HepG2 (cell line): Measurements from ENCODE around the gene NINL. TPM values are rescaled to one million over a fixed set of nuclear protein-coding genes. Genes with fewer than 3 reads are reported as not detected.
A peak's percentile ranks its signal among the peaks of the same experiment; 100 is the strongest.

ENCODE experiments used
- HMG20B ChIP-seq: conservative IDR thresholded peaks from 2 replicates; pipeline ENCODE4 v1.6.1; 2016; ENCODE audit warnings: missing genetic modification reagents, missing compliant biosample characterization
- ISX ChIP-seq: sonication (generic); formaldehyde crosslinking; conservative IDR thresholded peaks from 2 replicates; pipeline ENCODE4 v1.5.0; 2020; ENCODE audit warnings: missing genetic modification reagents
- NR2F6 ChIP-seq, 2 experiments: IDR thresholded peaks; 2 replicates each; pipeline ENCODE4 v1.6.1; 2016; ENCODE audit warnings: antibody characterized with exemption in 1 of 2, mild to moderate bottlenecking in 1 of 2
- POLR2A ChIP-seq, 2 experiments: IDR thresholded peaks; 2 replicates each; pipeline ENCODE4 v1.6.1; 2011; ENCODE audit warnings: low read depth in 2 of 2, low read length in 2 of 2, mild to moderate bottlenecking in 1 of 2, moderate library complexity in 1 of 2; ENCODE audit not compliant: insufficient read depth in 1 of 2
- PRMT3 ChIP-seq: sonication (generic); formaldehyde crosslinking; IDR thresholded peaks from 2 replicates; pipeline ENCODE4 v1.8.1; 2022; ENCODE audit warnings: low read depth, mild to moderate bottlenecking, moderate library complexity, missing genetic modification reagents, borderline replicate concordance
- TOE1 ChIP-seq: sonication (generic); formaldehyde crosslinking; IDR thresholded peaks from 2 replicates; pipeline ENCODE4 v1.4.0; 2020; ENCODE audit warnings: mild to moderate bottlenecking, missing genetic modification reagents
- ZNF430 ChIP-seq: sonication (generic); formaldehyde crosslinking; IDR thresholded peaks from 2 replicates; pipeline ENCODE4 v1.9.0; 2021; ENCODE audit warnings: mild to moderate bottlenecking, missing genetic modification reagents
- ZNF460 ChIP-seq: sonication (generic); formaldehyde crosslinking; IDR thresholded peaks from 2 replicates; pipeline ENCODE4 v1.5.1; 2020; ENCODE audit warnings: missing genetic modification reagents, mild to moderate bottlenecking, borderline replicate concordance
- ZNF484 ChIP-seq: sonication (generic); formaldehyde crosslinking; IDR thresholded peaks from 2 replicates; pipeline ENCODE4 v1.5.1; 2020; ENCODE audit warnings: mild to moderate bottlenecking, low read depth, missing genetic modification reagents, borderline replicate concordance
- ZNF768 ChIP-seq: sonication (generic); formaldehyde crosslinking; IDR thresholded peaks from 2 replicates; pipeline ENCODE4 v1.4.0; 2020; ENCODE audit warnings: missing genetic modification reagents
- polyA plus RNA-seq, 8 experiments: library from polyadenylated mRNA; depleted of rRNA in 3 of 8; stranded (reverse) in 7 of 8; unstranded in 1 of 8; fragments of >200 nt; fragmentation: Illumina TruSeq in 4 of 8; extraction: Trizol in 4 of 8; gene quantifications; 2 replicates each; pipeline versions ENCODE4 v1.2.1 to v1.2.3, GENCODE V29; 2011 to 2016; ENCODE audit warnings: low read depth in 4 of 8, missing spikeins in 1 of 8, mixed read lengths in 1 of 8; ENCODE audit not compliant: insufficient read depth in 1 of 8
- total RNA-seq, 5 experiments: library from RNA; depleted of rRNA; stranded (reverse); fragments of >200 nt; fragmentation: Illumina TruSeq; extraction: Trizol; gene quantifications; 2 replicates each; pipeline ENCODE4 v1.2.3, GENCODE V29; 2016; ENCODE audit warnings: low read depth in 1 of 5
- TF ChIP-seq, protein P1 (sequence below): sonication (generic); formaldehyde crosslinking; IDR thresholded peaks from 2 replicates; pipeline ENCODE4 v1.5.1; 2020; ENCODE audit warnings: mild to moderate bottlenecking, missing genetic modification reagents
- TF ChIP-seq, protein P2 (sequence below): sonication (generic); formaldehyde crosslinking; IDR thresholded peaks from 2 replicates; pipeline ENCODE4 v1.4.0; 2020; ENCODE audit warnings: mild to moderate bottlenecking, missing genetic modification reagents, borderline replicate concordance
- TF ChIP-seq, protein P3 (sequence below): sonication (generic); formaldehyde crosslinking; IDR thresholded peaks from 2 replicates; pipeline ENCODE4 v1.4.0; 2020; ENCODE audit warnings: missing genetic modification reagents, mild to moderate bottlenecking, borderline replicate concordance
- TF ChIP-seq, protein P4 (sequence below): sonication (generic); formaldehyde crosslinking; IDR thresholded peaks from 2 replicates; pipeline ENCODE4 v1.5.0; 2020; ENCODE audit warnings: mild to moderate bottlenecking, missing genetic modification reagents

NINL gene
- total and polyA plus RNA-seq, 2 of the 13 experiments (the other 11 are each of a cell fraction or from before 2014, with no cell fraction given) = 32.3 to 34.3 TPM

DNA sequence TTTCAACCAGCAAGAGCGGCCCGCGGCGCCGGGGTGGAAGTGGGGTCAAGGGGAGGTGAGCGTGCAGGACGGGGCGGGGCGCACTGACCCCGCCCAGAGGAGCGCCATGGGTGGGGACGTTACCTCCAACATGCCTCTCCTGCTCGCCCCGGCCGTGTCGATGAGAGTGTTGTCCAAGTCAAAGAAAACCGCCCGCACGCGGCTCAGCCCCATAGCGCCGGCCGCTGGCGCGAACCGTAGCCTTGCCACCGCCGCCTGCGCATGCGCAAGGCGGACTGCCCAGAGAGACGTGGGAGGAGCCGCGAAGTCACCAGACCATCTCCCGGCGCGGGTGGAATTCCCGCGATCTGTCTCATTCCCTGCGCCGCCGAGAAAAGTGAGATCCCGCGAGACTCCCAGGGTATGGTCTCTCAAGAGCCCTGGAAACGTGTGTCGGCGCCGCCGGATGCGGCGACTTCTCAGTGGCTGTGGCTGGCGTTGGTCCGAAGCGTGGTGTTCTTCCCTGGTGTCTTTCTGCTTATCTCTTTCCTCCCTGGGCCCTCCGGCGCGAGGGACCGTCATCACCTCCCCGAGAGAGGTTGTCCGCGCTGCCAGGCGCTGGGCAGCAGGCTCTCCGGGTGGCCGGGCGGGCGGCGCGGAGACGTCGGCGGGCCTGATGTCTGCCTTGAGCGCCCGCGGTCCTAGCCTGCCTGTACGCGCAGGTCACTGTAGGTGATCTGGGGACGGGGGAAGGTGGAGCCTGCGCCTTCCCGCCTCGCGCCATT is 38.6 kb upstream of the NINL start, which contains the start of gene NANP (continued):
- TF ChIP-seq, protein P1, sequence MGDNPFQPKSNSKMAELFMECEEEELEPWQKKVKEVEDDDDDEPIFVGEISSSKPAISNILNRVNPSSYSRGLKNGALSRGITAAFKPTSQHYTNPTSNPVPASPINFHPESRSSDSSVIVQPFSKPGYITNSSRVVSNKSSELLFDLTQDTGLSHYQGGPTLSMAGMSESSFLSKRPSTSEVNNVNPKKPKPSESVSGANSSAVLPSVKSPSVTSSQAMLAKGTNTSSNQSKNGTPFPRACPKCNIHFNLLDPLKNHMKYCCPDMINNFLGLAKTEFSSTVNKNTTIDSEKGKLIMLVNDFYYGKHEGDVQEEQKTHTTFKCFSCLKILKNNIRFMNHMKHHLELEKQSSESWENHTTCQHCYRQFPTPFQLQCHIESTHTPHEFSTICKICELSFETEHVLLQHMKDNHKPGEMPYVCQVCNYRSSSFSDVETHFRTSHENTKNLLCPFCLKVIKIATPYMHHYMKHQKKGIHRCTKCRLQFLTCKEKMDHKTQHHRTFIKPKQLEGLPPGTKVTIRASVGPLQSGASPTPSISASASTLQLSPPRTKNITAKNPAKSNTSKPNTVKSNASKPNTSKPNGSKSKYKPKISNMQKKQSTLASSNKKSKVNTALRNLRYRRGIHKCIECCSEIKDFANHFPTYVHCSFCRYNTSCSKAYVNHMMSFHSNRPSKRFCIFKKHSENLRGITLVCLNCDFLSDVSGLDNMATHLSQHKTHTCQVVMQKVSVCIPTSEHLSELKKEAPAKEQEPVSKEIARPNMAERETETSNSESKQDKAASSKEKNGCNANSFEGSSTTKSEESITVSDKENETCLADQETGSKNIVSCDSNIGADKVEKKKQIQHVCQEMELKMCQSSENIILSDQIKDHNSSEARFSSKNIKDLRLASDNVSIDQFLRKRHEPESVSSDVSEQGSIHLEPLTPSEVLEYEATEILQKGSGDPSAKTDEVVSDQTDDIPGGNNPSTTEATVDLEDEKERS (CRISPR knock-in tag) = peak; percentile 98
- peak; percentile 31; the same call in 1 of the 2 replicates for TF ChIP-seq HMG20B
- TF ChIP-seq PRMT3 (CRISPR knock-in tag) = peak; percentile 97
- peak; percentile 63; the same call in 1 of the 2 replicates for TF ChIP-seq ISX (CRISPR knock-in tag)
- TF ChIP-seq ZNF484 = no peak; the same call in 1 of the 2 replicates
- peak; percentile 68 for TF ChIP-seq NR2F6 (IDR thresholded peaks at IDR 0.05)
- peak; percentile 43 for TF ChIP-seq NR2F6 (CRISPR knock-in tag; IDR thresholded peaks at IDR 0.05)
- TF ChIP-seq, protein P2, sequence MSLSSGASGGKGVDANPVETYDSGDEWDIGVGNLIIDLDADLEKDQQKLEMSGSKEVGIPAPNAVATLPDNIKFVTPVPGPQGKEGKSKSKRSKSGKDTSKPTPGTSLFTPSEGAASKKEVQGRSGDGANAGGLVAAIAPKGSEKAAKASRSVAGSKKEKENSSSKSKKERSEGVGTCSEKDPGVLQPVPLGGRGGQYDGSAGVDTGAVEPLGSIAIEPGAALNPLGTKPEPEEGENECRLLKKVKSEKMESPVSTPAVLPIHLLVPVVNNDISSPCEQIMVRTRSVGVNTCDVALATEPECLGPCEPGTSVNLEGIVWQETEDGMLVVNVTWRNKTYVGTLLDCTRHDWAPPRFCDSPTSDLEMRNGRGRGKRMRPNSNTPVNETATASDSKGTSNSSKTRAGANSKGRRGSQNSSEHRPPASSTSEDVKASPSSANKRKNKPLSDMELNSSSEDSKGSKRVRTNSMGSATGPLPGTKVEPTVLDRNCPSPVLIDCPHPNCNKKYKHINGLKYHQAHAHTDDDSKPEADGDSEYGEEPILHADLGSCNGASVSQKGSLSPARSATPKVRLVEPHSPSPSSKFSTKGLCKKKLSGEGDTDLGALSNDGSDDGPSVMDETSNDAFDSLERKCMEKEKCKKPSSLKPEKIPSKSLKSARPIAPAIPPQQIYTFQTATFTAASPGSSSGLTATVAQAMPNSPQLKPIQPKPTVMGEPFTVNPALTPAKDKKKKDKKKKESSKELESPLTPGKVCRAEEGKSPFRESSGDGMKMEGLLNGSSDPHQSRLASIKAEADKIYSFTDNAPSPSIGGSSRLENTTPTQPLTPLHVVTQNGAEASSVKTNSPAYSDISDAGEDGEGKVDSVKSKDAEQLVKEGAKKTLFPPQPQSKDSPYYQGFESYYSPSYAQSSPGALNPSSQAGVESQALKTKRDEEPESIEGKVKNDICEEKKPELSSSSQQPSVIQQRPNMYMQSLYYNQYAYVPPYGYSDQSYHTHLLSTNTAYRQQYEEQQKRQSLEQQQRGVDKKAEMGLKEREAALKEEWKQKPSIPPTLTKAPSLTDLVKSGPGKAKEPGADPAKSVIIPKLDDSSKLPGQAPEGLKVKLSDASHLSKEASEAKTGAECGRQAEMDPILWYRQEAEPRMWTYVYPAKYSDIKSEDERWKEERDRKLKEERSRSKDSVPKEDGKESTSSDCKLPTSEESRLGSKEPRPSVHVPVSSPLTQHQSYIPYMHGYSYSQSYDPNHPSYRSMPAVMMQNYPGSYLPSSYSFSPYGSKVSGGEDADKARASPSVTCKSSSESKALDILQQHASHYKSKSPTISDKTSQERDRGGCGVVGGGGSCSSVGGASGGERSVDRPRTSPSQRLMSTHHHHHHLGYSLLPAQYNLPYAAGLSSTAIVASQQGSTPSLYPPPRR (CRISPR knock-in tag) = peak; percentile 25; the same call in 1 of the 2 replicates
- peak; percentile 94 for TF ChIP-seq TOE1 (CRISPR knock-in tag)
- TF ChIP-seq, protein P3, sequence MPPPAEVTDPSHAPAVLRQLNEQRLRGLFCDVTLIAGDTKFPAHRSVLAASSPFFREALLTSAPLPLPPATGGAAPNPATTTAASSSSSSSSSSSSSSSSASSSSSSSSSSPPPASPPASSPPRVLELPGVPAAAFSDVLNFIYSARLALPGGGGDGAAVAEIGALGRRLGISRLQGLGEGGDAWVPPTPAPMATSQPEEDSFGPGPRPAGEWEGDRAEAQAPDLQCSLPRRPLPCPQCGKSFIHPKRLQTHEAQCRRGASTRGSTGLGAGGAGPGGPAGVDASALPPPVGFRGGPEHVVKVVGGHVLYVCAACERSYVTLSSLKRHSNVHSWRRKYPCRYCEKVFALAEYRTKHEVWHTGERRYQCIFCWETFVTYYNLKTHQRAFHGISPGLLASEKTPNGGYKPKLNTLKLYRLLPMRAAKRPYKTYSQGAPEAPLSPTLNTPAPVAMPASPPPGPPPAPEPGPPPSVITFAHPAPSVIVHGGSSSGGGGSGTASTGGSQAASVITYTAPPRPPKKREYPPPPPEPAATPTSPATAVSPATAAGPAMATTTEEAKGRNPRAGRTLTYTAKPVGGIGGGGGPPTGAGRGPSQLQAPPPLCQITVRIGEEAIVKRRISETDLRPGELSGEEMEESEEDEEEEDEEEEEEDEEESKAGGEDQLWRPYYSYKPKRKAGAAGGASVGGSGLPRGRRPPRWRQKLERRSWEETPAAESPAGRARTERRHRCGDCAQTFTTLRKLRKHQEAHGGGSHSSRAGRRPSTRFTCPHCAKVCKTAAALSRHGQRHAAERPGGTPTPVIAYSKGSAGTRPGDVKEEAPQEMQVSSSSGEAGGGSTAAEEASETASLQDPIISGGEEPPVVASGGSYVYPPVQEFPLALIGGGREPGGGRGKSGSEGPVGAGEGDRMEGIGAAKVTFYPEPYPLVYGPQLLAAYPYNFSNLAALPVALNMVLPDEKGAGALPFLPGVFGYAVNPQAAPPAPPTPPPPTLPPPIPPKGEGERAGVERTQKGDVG (CRISPR knock-in tag) = peak; percentile 99
- TF ChIP-seq, protein P4, sequence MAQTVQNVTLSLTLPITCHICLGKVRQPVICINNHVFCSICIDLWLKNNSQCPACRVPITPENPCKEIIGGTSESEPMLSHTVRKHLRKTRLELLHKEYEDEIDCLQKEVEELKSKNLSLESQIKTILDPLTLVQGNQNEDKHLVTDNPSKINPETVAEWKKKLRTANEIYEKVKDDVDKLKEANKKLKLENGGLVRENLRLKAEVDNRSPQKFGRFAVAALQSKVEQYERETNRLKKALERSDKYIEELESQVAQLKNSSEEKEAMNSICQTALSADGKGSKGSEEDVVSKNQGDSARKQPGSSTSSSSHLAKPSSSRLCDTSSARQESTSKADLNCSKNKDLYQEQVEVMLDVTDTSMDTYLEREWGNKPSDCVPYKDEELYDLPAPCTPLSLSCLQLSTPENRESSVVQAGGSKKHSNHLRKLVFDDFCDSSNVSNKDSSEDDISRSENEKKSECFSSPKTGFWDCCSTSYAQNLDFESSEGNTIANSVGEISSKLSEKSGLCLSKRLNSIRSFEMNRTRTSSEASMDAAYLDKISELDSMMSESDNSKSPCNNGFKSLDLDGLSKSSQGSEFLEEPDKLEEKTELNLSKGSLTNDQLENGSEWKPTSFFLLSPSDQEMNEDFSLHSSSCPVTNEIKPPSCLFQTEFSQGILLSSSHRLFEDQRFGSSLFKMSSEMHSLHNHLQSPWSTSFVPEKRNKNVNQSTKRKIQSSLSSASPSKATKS (CRISPR knock-in tag) = peak; percentile 99; the same call in 1 of the 2 replicates
- peak; percentile 66; the same call in 1 of the 2 replicates for TF ChIP-seq ZNF430
- peak; percentile 97 to 98 for TF ChIP-seq POLR2A (IDR thresholded peaks at IDR 0.05; ENCODE audit: insufficient read depth in 1 of 2, low read depth in 2 of 2, low read length in 2 of 2)
- peak; percentile 75 for TF ChIP-seq ZNF768 (CRISPR knock-in tag)
- TF ChIP-seq ZNF460 (CRISPR knock-in tag) = peak; percentile 57; the same call in 1 of the 2 replicates
